GM12891 (cell line): ENCODE measurements around the gene KLHL20.

Experiments used
- POLR2A ChIP-seq: IDR thresholded peaks from 2 replicates; pipeline ENCODE4 v1.6.1; 2011; ENCODE audit warnings: low read depth, low read length, control low read depth
- POLR2AphosphoS5 ChIP-seq: IDR thresholded peaks from 2 replicates; pipeline ENCODE4 v1.6.1; 2011; ENCODE audit warnings: low read depth, low read length, control low read depth
- POU2F2 ChIP-seq: IDR thresholded peaks from 2 replicates; pipeline ENCODE4 v1.6.1; 2011; ENCODE audit warnings: low read depth, mild to moderate bottlenecking, control low read depth, low read length, moderate library complexity
- SPI1 ChIP-seq: IDR thresholded peaks from 2 replicates; pipeline ENCODE4 v1.6.1; 2011; ENCODE audit warnings: low read depth, low read length, control low read depth
- TAF1 ChIP-seq: IDR thresholded peaks from 2 replicates; pipeline ENCODE4 v1.6.1; 2011; ENCODE audit warnings: low read depth, low read length, control low read depth

DNA sequence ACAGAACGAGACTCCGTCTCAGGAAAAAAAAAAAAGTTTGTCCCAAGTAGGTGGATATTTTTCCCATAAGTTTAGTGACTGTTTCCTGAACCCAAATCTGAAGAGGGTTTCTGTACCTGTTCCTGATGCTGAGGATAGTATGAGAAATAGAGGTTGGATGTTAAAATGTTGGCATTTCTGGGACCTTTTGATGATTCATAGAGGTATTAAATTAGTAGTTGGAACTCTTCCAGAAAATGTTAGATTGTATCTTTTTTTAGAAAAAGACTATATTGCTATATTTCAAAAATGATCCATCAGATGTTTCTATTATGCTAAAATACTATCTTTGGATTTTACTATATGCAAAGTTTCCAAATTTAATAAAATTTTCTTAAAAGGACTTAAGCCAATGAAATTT lies 112.8 kb downstream of the KLHL20 start:
- TF ChIP-seq POLR2AphosphoS5, result no peak
- TF ChIP-seq POLR2A, result no peak
- no peak for TF ChIP-seq TAF1
- TF ChIP-seq POU2F2, result no peak
- no peak for TF ChIP-seq SPI1
